NK-92 (cell line): ENCODE results near the gene HLA-DOB.
"Not testable (repeated sequence)": the region's sequence is repeated elsewhere in the genome, so short reads cannot be mapped to it uniquely, and the experiment has no call there.

Experiments used
- DNase-seq: peaks from one replicate; lab custom pipeline; 2025; ENCODE audit not compliant: unreplicated experiment; lab: John Stamatoyannopoulos, UW

Gene HLA-DOB

DNA sequence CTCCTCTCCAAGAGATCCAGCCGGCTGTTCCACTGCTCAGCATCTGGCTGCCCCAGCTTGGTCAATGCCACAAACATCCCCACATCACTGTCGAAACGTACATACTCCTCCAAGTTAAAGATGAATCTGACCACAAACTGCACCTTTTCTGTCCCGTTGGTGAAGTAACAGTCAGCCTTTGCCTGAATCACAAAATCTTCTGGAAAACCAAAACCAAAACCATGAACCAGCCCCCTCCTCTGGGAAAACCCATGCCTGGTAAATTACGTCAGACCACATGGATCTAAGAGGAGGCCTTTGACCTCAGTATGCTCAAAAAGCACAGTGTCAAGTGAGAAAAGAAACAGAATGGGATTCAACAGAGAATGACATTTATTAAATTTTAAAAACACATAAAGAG is 1.7 kb downstream of the HLA-DOB start:
- DNase-seq = no peak

DNA sequence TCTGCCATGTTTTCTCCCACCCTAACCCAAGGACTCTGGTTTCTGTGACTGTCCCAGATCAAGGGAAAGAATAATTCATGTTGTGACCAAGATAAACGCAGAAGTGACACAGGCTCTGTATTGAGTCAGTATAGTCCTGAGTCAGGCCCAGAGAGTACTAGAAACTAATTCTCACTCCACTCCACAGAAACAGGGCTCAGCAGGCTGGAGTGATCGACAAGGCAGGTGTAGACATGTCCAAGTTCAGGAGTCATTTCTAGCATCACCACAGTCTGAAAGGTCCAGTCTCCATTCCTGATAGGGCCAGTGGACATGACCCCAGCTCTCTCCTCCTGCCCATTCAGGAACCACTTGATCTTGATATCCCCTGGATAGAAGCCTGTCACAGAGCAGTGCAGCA is 2.7 kb downstream of the HLA-DOB start:
- no peak for DNase-seq

- DNase-seq = no peak
Observed at GRCh38 chr6:32809171-32809570, 7.6 kb downstream of the HLA-DOB start.

DNA sequence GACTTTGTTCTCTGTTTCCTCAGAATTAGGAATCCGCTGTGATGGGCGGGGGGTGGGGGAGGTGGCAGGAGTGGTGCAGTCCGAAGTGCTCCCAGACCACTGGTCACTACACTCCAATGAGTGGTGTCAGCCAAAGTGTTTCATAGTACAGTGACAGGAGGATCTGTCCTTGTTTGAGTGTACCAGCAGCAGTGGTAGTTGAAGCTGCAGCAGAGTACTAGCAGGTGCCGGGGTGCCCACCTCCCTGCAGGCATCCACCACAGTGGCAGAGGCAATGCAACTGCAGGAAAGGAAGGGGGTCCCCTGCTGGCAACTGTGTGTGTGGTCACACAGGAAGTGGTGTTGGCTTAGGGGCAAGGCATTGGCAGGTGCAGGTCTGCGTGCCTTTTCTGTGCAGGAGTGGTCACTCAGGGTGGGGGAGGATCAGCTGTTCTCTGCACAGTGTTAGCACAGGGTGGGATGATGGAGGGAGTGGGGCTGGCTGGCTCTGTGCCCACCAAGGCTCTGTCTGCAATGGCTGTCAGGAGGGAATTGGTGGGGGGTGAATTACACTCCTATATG is 9.7 kb downstream of the HLA-DOB start:
- DNase-seq = no peak

DNA sequence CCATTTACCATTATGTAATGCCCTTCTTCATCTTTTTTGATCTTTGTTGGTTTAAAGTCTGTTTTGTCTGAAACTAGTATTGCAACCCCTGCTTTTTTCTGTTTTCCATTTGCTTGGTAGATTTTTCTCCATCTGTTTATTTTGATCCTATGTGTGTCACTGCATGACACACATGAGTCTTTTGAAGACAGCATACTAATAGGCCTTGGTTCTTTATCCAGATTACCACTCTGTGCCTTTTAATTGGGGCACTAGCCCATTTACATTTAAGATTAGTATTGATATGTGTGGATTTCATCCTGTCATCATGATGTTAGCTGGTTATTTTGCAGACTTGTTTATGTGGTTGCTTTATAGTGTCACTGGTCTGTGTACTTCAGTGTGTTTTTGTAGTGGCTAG is 11.4 kb downstream of the HLA-DOB start:
- not testable (repeated sequence) for DNase-seq

- DNase-seq = no peak
Observed at GRCh38 chr6:32803416-32803815, 13.4 kb downstream of the HLA-DOB start.

- DNase-seq = no peak
Observed at GRCh38 chr6:32799740-32800139, 17.1 kb downstream of the HLA-DOB start.

- no peak for DNase-seq
Observed at GRCh38 chr6:32799168-32799567, 17.6 kb downstream of the HLA-DOB start.

- no peak for DNase-seq
Observed at GRCh38 chr6:32796848-32797776, 19.7 kb downstream of the HLA-DOB start.

DNA sequence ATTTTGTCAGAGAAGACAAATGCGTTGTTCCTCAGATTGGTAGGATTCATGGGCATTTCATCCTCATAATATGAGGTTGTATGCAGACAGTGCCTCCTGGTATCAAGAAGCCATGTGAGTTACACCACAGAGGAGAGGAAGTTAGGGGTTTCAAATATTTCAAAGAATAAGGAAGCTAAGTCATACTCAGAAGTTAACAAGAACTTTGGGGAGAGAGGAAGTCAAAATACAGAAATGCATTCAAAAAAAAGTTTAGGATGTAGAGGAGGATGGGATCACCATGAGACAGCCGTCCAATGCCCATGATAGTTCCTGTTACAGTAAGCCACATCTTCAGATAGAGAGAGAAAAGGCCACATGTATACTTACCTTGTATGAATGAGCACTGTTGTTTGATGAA is 22.3 kb downstream of the HLA-DOB start:
- no peak for DNase-seq

- no peak for DNase-seq
Observed at GRCh38 chr6:32792901-32793435, 23.8 kb downstream of the HLA-DOB start.

- DNase-seq = no peak
Observed at GRCh38 chr6:32790306-32790705, 26.5 kb downstream of the HLA-DOB start.

- DNase-seq = no peak
Observed at GRCh38 chr6:32785781-32786533, 30.8 kb downstream of the HLA-DOB start.

DNA sequence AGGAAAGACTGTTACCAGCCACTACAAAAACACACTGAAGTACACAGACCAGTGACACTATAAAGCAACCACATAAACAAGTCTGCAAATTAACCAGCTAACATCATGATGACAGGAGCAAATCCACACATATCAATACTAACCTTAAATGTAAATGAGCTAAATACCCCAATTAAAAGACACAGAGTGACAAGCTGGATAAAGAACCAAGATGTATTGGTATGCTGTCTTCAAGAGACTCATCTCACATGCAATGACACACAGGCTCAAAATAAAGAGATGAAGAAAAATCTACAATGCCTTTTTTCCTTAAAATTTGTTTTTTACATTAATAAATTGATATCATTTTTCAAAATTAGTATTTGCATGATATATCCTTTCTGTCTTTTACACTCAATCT is 33.9 kb downstream of the HLA-DOB start:
- not testable (repeated sequence) for DNase-seq

- no peak for DNase-seq
Observed at GRCh38 chr6:32779036-32779435, 37.8 kb downstream of the HLA-DOB start.

GRCh38 chr6:32775071-32775470 is 41.7 kb downstream of the HLA-DOB start:
- no peak for DNase-seq

DNA sequence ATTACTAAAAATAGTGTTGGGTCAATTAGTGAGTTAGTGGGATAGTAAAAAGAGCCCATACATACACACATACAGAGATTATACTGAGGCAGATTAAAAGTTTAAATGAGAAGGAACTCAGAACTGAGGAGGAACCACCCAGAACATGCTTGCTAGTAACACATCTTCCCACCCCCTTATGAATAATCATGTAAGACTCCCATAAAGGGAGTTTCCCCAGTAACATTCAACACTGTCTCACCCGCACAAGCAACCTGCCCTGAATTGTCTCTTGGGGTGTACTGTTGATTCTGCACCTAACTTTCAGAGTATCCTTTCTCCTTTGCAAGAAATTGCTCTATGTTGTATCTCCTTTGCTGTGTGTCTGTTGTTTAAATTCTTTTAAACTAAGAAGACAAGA is 42.4 kb downstream of the HLA-DOB start:
- no peak for DNase-seq

DNA sequence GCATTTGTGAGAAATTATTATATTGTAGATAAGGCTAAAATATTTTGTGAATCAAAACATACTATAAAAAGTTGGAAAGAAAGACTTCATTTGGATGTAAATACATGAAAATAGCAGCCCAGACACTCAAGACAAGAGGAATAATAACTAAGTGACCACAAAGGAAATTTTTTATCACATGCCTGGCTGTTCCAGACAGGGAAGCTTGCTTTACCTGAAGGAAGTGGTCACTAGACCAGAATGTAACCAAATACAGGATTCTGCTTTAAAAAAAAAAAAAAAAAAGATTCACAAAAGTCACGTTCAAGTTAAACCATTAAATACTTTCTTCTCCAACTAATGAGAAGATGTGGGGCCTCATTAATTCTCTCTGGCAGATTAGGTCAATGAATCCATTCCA is 44.1 kb downstream of the HLA-DOB start:
- DNase-seq = no peak

- no peak for DNase-seq
Observed at GRCh38 chr6:32764048-32764447, 52.8 kb downstream of the HLA-DOB start.

GRCh38 chr6:32763421-32763820 is 53.4 kb downstream of the HLA-DOB start, which contains the start of gene HLA-DQB2:
Gene HLA-DQB2, minus strand, starts transcription at chr6:32763532. Its CDS starts 62 bp downstream, at chr6:32763470.
- no peak for DNase-seq
